Panc1 (cell line): ENCODE results near the gene CCDC57. TPM values are rescaled to one million over a fixed set of nuclear protein-coding genes. Genes with fewer than 3 reads are reported as not detected.

Experiments used
- ATAC-seq: fragments of 200-7000 bp; cut with Tn5 transposase; 2 replicates; pipeline ENCODE4 v1.9.1; 2020; ENCODE audit warnings: mild to moderate bottlenecking, moderate library complexity
- BruUV-seq: library from RNA; stranded (reverse); fragments of 400-500 nt; replicated peaks from 2 replicates; lab custom pipeline; 2021; lab: Mats Ljungman, UMichigan
- CTCF ChIA-PET: fragments of 300-600 bp; sonication (Branson Sonifier 250); formaldehyde crosslinking; loops from one replicate; lab custom pipeline; 2022; ENCODE audit warnings: antibody characterized with exemption; lab: Charles Lee
- POLR2A ChIA-PET: fragments of 300-600 bp; sonication (Branson Sonifier 250); formaldehyde crosslinking; loops from one replicate; lab custom pipeline; 2022; ENCODE audit warnings: antibody characterized with exemption; lab: Charles Lee
- DNase-seq: peaks from one replicate; pipeline ENCODE4 v3.0.0-alpha.2; 2010; ENCODE audit warnings: low read depth, low spot score
- H3K27ac ChIP-seq: 2 replicates; pipeline ENCODE4 v1.5.1; 2011; ENCODE audit warnings: mild to moderate bottlenecking, low read length, inconsistent platforms
- H3K27me3 ChIP-seq: fragments of 200-500 bp; sonication (Bioruptor generic); 2 replicates; pipeline ENCODE4 v1.6.0; 2014; ENCODE audit warnings: low read length, inconsistent platforms; ENCODE audit not compliant: control insufficient read depth, insufficient read depth
- H3K36me3 ChIP-seq: fragments of 200-500 bp; sonication (Bioruptor generic); 2 replicates; pipeline ENCODE4 v1.5.1; 2014; ENCODE audit warnings: inconsistent platforms, mild to moderate bottlenecking, low read length, moderate library complexity; ENCODE audit not compliant: control insufficient read depth, insufficient read depth
- H3K4me1 ChIP-seq: 2 replicates; pipeline ENCODE4 v1.5.1; 2011; ENCODE audit warnings: inconsistent platforms, mild to moderate bottlenecking, low read length, moderate library complexity; ENCODE audit not compliant: control insufficient read depth, insufficient read depth
- H3K4me3 ChIP-seq, 2 experiments: 2 replicates each; pipeline ENCODE4 v1.5.1; 2011 to 2012; ENCODE audit warnings: low read depth in 2 of 2, low read length in 2 of 2, mild to moderate bottlenecking in 2 of 2, inconsistent platforms in 1 of 2, moderate library complexity in 1 of 2
- H3K9me3 ChIP-seq: fragments of 200-500 bp; sonication (Bioruptor generic); 2 replicates; pipeline ENCODE4 v1.5.1; 2014; ENCODE audit warnings: low read depth, mild to moderate bottlenecking, inconsistent platforms, low read length, moderate library complexity; ENCODE audit not compliant: control insufficient read depth, insufficient read depth
- POLR2AphosphoS5 ChIP-seq: IDR thresholded peaks from 2 replicates; pipeline ENCODE4 v1.6.1; 2012; ENCODE audit warnings: mild to moderate bottlenecking, low read depth, low read length, moderate library complexity
- SIN3A ChIP-seq: IDR thresholded peaks from 2 replicates; pipeline ENCODE4 v1.6.1; 2012; ENCODE audit warnings: low read depth, mild to moderate bottlenecking, low read length, moderate library complexity, borderline replicate concordance; ENCODE audit not compliant: insufficient read depth
- TCF7L2 ChIP-seq: IDR thresholded peaks from 2 replicates; pipeline ENCODE4 v1.6.1; 2011; ENCODE audit warnings: mild to moderate bottlenecking, low read depth, low read length, inconsistent platforms
- in situ Hi-C: cut with HindIII; loops from 2 replicates; pipeline ENCODE4 v1.10.0; 2016; ENCODE audit warnings: low sequenced_read_pairs, low pct_unique_long_range_greater_than_20kb
- intact Hi-C: fragments of 100-400 bp; cut with micrococcal nuclease; formaldehyde crosslinking; loops from one replicate; pipeline ENCODE4 v1.10.0; 2022; ENCODE audit not compliant: unreplicated experiment
- total RNA-seq: library from RNA; stranded (reverse); gene quantifications from one replicate; pipeline ENCODE4 v1.2.1, GENCODE V29; 2021; ENCODE audit not compliant: unreplicated experiment
- TF ChIP-seq, protein P1 (sequence below), 2 experiments: IDR thresholded peaks; 2 replicates each; pipeline ENCODE4 v1.6.1; 2011 to 2012; ENCODE audit warnings: low read depth in 2 of 2, control low read depth in 1 of 2, low read length in 1 of 2, mild to moderate bottlenecking in 1 of 2, moderate library complexity in 1 of 2; ENCODE audit not compliant: insufficient read depth in 1 of 2
- TF ChIP-seq, protein P2 (sequence below): fragments of 450-650 bp; IDR thresholded peaks from 2 replicates; pipeline ENCODE4 v1.5.1; 2017; ENCODE audit warnings: mild to moderate bottlenecking

The CCDC57 gene
- total RNA-seq, 1 experiment from 2014 or later, result 63.6 TPM

DNA sequence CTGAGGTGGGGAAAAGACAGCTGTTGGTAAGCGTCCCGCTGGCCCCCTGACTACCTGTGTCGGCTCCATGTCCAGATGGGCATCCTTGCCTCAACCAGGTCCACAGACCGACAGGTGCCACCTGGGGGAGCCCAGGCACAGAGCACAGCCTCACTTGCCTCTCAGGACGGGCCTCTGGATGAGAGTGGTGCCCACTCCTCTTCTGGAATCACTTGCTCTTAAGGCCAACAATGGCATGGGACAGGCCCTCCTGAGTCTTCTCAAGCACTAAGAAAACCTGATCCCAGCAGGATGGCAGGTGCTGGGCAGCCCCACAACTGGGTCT, 33.4 kb upstream of the CCDC57 start:
- Histone ChIP-seq H3K27me3 (no peaks in the 10 kb centered on the region), H3K9me3 (no peaks in the 10 kb centered on the region), H3K4me3 (no peak overlapping the region), H3K36me3 (peaks cover 4% of the 10 kb centered on the region; the same call in 1 of the 2 replicates), H3K27ac (peak overlapping the region; percentile 86), H3K4me1 (peaks cover 63% of the 10 kb centered on the region)
- POLR2A ChIA-PET, result no interaction called here
- ATAC-seq, result no peak
- in situ Hi-C loops, result no loop called here
- TF ChIP-seq SIN3A (no peak), POLR2AphosphoS5 (no peak), TCF7L2 (no peak)
- TF ChIP-seq, protein P1, sequence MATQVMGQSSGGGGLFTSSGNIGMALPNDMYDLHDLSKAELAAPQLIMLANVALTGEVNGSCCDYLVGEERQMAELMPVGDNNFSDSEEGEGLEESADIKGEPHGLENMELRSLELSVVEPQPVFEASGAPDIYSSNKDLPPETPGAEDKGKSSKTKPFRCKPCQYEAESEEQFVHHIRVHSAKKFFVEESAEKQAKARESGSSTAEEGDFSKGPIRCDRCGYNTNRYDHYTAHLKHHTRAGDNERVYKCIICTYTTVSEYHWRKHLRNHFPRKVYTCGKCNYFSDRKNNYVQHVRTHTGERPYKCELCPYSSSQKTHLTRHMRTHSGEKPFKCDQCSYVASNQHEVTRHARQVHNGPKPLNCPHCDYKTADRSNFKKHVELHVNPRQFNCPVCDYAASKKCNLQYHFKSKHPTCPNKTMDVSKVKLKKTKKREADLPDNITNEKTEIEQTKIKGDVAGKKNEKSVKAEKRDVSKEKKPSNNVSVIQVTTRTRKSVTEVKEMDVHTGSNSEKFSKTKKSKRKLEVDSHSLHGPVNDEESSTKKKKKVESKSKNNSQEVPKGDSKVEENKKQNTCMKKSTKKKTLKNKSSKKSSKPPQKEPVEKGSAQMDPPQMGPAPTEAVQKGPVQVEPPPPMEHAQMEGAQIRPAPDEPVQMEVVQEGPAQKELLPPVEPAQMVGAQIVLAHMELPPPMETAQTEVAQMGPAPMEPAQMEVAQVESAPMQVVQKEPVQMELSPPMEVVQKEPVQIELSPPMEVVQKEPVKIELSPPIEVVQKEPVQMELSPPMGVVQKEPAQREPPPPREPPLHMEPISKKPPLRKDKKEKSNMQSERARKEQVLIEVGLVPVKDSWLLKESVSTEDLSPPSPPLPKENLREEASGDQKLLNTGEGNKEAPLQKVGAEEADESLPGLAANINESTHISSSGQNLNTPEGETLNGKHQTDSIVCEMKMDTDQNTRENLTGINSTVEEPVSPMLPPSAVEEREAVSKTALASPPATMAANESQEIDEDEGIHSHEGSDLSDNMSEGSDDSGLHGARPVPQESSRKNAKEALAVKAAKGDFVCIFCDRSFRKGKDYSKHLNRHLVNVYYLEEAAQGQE (IDR thresholded peaks at IDR 0.05; ENCODE audit: insufficient read depth in 1 of 2, low read depth in 2 of 2, low read length in 1 of 2), result no peak
- TF ChIP-seq, protein P2, sequence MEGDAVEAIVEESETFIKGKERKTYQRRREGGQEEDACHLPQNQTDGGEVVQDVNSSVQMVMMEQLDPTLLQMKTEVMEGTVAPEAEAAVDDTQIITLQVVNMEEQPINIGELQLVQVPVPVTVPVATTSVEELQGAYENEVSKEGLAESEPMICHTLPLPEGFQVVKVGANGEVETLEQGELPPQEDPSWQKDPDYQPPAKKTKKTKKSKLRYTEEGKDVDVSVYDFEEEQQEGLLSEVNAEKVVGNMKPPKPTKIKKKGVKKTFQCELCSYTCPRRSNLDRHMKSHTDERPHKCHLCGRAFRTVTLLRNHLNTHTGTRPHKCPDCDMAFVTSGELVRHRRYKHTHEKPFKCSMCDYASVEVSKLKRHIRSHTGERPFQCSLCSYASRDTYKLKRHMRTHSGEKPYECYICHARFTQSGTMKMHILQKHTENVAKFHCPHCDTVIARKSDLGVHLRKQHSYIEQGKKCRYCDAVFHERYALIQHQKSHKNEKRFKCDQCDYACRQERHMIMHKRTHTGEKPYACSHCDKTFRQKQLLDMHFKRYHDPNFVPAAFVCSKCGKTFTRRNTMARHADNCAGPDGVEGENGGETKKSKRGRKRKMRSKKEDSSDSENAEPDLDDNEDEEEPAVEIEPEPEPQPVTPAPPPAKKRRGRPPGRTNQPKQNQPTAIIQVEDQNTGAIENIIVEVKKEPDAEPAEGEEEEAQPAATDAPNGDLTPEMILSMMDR, result no peak
- no TSS peak for BruUV-seq
- CTCF ChIA-PET, result no interaction called here
- no peak for DNase-seq
- intact Hi-C loops, result no loop called here

DNA sequence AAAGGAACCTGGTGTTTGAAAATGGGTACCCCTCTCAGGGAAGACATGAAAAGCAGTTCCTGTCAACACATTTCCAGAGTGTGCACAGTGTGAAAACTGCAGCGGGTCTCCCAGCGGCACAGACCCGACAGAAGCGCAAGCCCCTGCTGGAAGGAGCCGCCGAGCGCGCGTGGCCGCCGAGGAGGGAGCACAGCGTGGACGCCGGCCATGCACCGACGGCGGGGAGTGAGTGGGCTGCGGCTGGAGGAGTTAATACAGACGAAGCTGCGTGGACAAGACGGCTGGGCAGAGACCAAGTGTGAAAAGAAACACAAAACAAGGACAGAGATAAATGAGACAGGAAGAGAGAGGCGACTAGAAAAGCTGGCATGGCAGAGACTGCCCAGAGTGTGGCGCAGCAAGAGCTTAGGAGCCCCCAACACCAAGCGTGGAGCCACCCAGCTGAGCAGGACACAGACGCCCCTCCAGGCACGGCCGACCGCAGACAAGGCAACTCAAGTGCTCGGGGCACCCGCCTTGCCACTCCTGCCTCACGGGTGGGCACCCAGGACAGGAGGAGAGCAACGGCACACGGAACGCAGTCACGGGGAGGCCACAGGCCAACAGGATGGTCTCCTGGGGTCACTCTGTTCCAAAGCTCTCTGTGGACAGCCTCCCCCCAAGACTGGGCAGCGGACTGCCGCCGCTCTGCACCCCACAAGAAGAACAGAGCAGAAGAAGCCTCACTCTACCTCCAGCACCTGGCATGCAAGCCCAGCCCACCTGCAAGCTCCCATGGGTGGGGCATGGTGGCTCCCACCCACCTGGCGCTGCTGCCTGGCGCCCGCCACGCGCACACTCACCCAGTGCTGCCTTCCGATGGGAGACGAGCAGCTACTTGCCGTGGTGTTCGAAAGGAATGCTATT, 32.7 kb upstream of the CCDC57 start:
- ATAC-seq, result no peak
- no peak for DNase-seq
- Histone ChIP-seq H3K4me1 (peaks cover 69% of the 10 kb centered on the region), H3K9me3 (no peaks in the 10 kb centered on the region), H3K4me3 (no peak overlapping the region), H3K36me3 (no peaks in the 10 kb centered on the region; the same call in 1 of the 2 replicates), H3K27me3 (no peaks in the 10 kb centered on the region), H3K27ac (peak overlapping the region; percentile 95; the same call in 1 of the 2 replicates)
- TF ChIP-seq, protein P2, result no peak; the same call in 1 of the 2 replicates
- peak; percentile 16; the same call in 1 of the 2 replicates for TF ChIP-seq POLR2AphosphoS5
- TF ChIP-seq SIN3A, result no peak
- CTCF ChIA-PET, result no interaction called here
- in situ Hi-C loops, result no loop called here
- BruUV-seq, result no TSS peak
- intact Hi-C loops, result no loop called here
- POLR2A ChIA-PET, result interaction anchor here (0.6 kb wide), 1 partner anchor 96 kb away, joined by 17 read pairs; no protein-coding TSS in a partner anchor
